GM19351 (cell line): ENCODE data around the gene ARAF.
A peak's percentile ranks its signal among the peaks of the same experiment; 100 is the strongest.
"Not testable (repeated sequence)": the region's sequence is repeated elsewhere in the genome, so short reads cannot be mapped to it uniquely, and the experiment has no call there.

ENCODE experiments used
- ATAC-seq: cut with Tn5 transposase; IDR thresholded peaks from one replicate; pipeline ENCODE4 v1.9.1; 2021; ENCODE audit warnings: mild to moderate bottlenecking, moderate library complexity; ENCODE audit not compliant: unreplicated experiment

ARAF gene

GRCh38 chrX:47560934-47561658, at the start of gene ARAF:
Gene ARAF, plus strand, starts transcription at chrX:47561205. Its CDS starts 1,763 bp downstream, at chrX:47562968.
- ATAC-seq = peak; percentile 92

- ATAC-seq = not testable (repeated sequence)
These were observed 48.6 kb upstream of the ARAF start for GRCh38 chrX:47512383-47512782.

GRCh38 chrX:47513034-47513965, 47.7 kb upstream of the ARAF start:
- peak; percentile 75 for ATAC-seq

GRCh38 chrX:47514533-47515235, 46.3 kb upstream of the ARAF start:
- no peak for ATAC-seq

GRCh38 chrX:47515941-47516665, 44.9 kb upstream of the ARAF start:
- no peak for ATAC-seq

- ATAC-seq = no peak
These were observed 42.9 kb upstream of the ARAF start for GRCh38 chrX:47518144-47518543.

- ATAC-seq = peak; percentile 90
These were observed 37.7 kb upstream of the ARAF start for GRCh38 chrX:47523297-47523696.

GRCh38 chrX:47523713-47524166, 37.3 kb upstream of the ARAF start:
- ATAC-seq = peak; percentile 20

GRCh38 chrX:47529548-47529947, 31.5 kb upstream of the ARAF start:
- no peak for ATAC-seq

GRCh38 chrX:47530049-47530448, 31.0 kb upstream of the ARAF start:
- no peak for ATAC-seq

- ATAC-seq = no peak
These were observed 21.1 kb upstream of the ARAF start for GRCh38 chrX:47539860-47540259.

GRCh38 chrX:47540754-47541538, 20.1 kb upstream of the ARAF start:
- ATAC-seq = no peak

- no peak for ATAC-seq
These were observed 17.5 kb upstream of the ARAF start for GRCh38 chrX:47543496-47543895.

- ATAC-seq = peak; percentile 66
These were observed 4.9 kb upstream of the ARAF start for GRCh38 chrX:47556045-47556623.

- ATAC-seq = no peak
These were observed 2.6 kb upstream of the ARAF start for GRCh38 chrX:47558436-47558835.

GRCh38 chrX:47560179-47560933, 649 bp upstream of the ARAF start:
- ATAC-seq = no peak

GRCh38 chrX:47561659-47562151, 700 bp downstream of the ARAF start:
- ATAC-seq = no peak

GRCh38 chrX:47562615-47563243, 1.7 kb downstream of the ARAF start:
- ATAC-seq = no peak
